ENCODE results near the gene RBBP4. TPM values are rescaled to one million over a fixed set of nuclear protein-coding genes. Genes with fewer than 3 reads are reported as not detected.
"Not testable (repeated sequence)": the region's sequence is repeated elsewhere in the genome, so short reads cannot be mapped to it uniquely, and the experiment has no call there.

The RBBP4 gene
- total RNA-seq, 4 donors from 2014 or later = 76.1 to 258 (median 193) TPM

- no peak for DNase-seq
- no peaks in the 10 kb centered on the region for H3K9me3 ChIP-seq
- no peak overlapping the region for H3K27ac ChIP-seq
- no peak overlapping the region for H3K4me3 ChIP-seq
- no peaks in the 10 kb centered on the region for H3K27me3 ChIP-seq
- H3K36me3 ChIP-seq = no peaks in the 10 kb centered on the region
- no peaks in the 10 kb centered on the region for H3K4me1 ChIP-seq
- intact Hi-C loops (cut with DNase I; ENCODE audit: low total_unique reads) = no loop called here
- no peak for TF ChIP-seq CTCF (IDR thresholded peaks at IDR 0.05)
- TF ChIP-seq POLR2A (IDR thresholded peaks at IDR 0.05) = no peak
Observed at GRCh38 chr1:32676945-32677344, 25.9 kb downstream of the RBBP4 start.

- H3K9me3 ChIP-seq; H3K4me1 ChIP-seq; H3K27ac ChIP-seq; H3K4me3 ChIP-seq; intact Hi-C loops (cut with DNase I; ENCODE audit: low total_unique reads); H3K36me3 ChIP-seq; H3K27me3 ChIP-seq; DNase-seq: not testable (repeated sequence)
Observed at GRCh38 chr1:32679993-32680392, 29.0 kb downstream of the RBBP4 start.

GRCh38 chr1:32680642-32681041, 29.6 kb downstream of the RBBP4 start:
- intact Hi-C loops (cut with DNase I; ENCODE audit: low total_unique reads) = no loop called here
- Histone ChIP-seq H3K4me3 (no peak overlapping the region), H3K36me3 (no peaks in the 10 kb centered on the region), H3K9me3 (no peaks in the 10 kb centered on the region), H3K27me3 (no peaks in the 10 kb centered on the region), H3K27ac (peak overlapping the region in 1 of 2 donors; percentile 23), H3K4me1 (no peaks in the 10 kb centered on the region)
- TF ChIP-seq CTCF (IDR thresholded peaks at IDR 0.05) = no peak
- TF ChIP-seq POLR2A (IDR thresholded peaks at IDR 0.05) = no peak
- no peak for DNase-seq

GRCh38 chr1:32681509-32681908, 30.5 kb downstream of the RBBP4 start:
- H3K4me1 ChIP-seq = no peaks in the 10 kb centered on the region
- no peaks in the 10 kb centered on the region for H3K36me3 ChIP-seq
- peak overlapping the region in 1 of 2 donors; percentile 23 for H3K27ac ChIP-seq

GRCh38 chr1:32681999-32682398, 31.0 kb downstream of the RBBP4 start:
- TF ChIP-seq POLR2A (IDR thresholded peaks at IDR 0.05) (no peak), CTCF (IDR thresholded peaks at IDR 0.05) (no peak)
- no peaks in the 10 kb centered on the region for H3K9me3 ChIP-seq
- no peak overlapping the region for H3K4me3 ChIP-seq
- intact Hi-C loops (cut with DNase I; ENCODE audit: low total_unique reads) = no loop called here
- no peaks in the 10 kb centered on the region for H3K36me3 ChIP-seq
- no peak for DNase-seq
- no peaks in the 10 kb centered on the region for H3K27me3 ChIP-seq
- peak overlapping the region in 1 of 2 donors; percentile 27 for H3K27ac ChIP-seq
- no peaks in the 10 kb centered on the region for H3K4me1 ChIP-seq

More at GRCh38 chr1:32681509-32681908, 30.5 kb downstream of the RBBP4 start:
- H3K27me3 ChIP-seq = no peaks in the 10 kb centered on the region
- TF ChIP-seq POLR2A (IDR thresholded peaks at IDR 0.05) (no peak), CTCF (IDR thresholded peaks at IDR 0.05) (no peak)
- DNase-seq = no peak
- H3K4me3 ChIP-seq = no peak overlapping the region
- no peaks in the 10 kb centered on the region for H3K9me3 ChIP-seq
- intact Hi-C loops (cut with DNase I; ENCODE audit: low total_unique reads) = no loop called here

GRCh38 chr1:32683397-32683796, 32.4 kb downstream of the RBBP4 start:
- Histone ChIP-seq H3K36me3 (no peaks in the 10 kb centered on the region), H3K27ac (peak overlapping the region; percentile 51 to 72), H3K4me3 (no peak overlapping the region), H3K9me3 (no peaks in the 10 kb centered on the region), H3K4me1 (no peaks in the 10 kb centered on the region), H3K27me3 (no peaks in the 10 kb centered on the region)
- intact Hi-C loops (cut with DNase I; ENCODE audit: low total_unique reads) = no loop called here
- no peak for DNase-seq
- TF ChIP-seq POLR2A (IDR thresholded peaks at IDR 0.05) = no peak
- TF ChIP-seq CTCF (IDR thresholded peaks at IDR 0.05) = no peak

Measured in uterus (tissue), 4 donors.